Measurements from ENCODE around the gene SLC24A3.

GRCh38 chr20:19617256-19617655 is 404.8 kb downstream of the SLC24A3 start:
- TF ChIP-seq CTCF (IDR thresholded peaks at IDR 0.05) (no peak), SIN3A (IDR thresholded peaks at IDR 0.05; ENCODE audit: borderline replicate concordance, insufficient read depth, low read depth, low read length) (no peak), REST (IDR thresholded peaks at IDR 0.05; ENCODE audit: insufficient read depth in 1 of 2, low read depth in 2 of 2, low read length in 1 of 2) (no peak), POLR2AphosphoS5 (IDR thresholded peaks at IDR 0.05; ENCODE audit: low read depth, low read length) (no peak)

Measured in Panc1 (cell line).